Daoy (cell line): Measurements from ENCODE around the gene FNIP1. TPM values are rescaled to one million over a fixed set of nuclear protein-coding genes. Genes with fewer than 3 reads are reported as not detected.
"Not testable (repeated sequence)": the region's sequence is repeated elsewhere in the genome, so short reads cannot be mapped to it uniquely, and the experiment has no call there.

Source experiments
- DNase-seq: peaks from one replicate; pipeline ENCODE4 v3.0.0-alpha.2; 2015; ENCODE audit warnings: low read depth
- total RNA-seq: library from RNA; depleted of rRNA; stranded (reverse); fragments of >200 nt; shearing (Covaris generic); gene quantifications from 2 replicates; pipeline ENCODE4 v1.2.3, GENCODE V29; 2014

Gene FNIP1
- total RNA-seq, 1 experiment from 2014 or later: 28.9 TPM

DNA sequence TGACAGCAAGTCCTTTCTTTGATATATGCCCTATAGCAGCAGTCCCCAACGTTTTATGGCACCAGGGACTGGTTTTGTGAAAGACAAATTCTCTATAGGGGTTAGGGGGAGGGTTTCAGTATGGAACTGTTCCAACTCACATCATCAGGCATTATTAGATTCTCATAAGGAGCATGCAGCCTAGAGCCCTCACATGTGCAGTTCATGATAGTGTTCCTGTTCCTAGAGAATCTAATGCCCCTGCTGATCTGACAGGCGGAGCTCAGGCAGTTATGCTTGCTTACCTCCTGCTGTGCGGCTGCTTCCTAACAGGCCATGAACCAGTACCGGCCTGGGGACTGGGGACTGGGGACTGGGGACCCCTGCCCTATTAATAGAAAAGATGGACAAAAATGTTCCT is 159.1 kb downstream of the FNIP1 start:
- DNase-seq: no peak

DNA sequence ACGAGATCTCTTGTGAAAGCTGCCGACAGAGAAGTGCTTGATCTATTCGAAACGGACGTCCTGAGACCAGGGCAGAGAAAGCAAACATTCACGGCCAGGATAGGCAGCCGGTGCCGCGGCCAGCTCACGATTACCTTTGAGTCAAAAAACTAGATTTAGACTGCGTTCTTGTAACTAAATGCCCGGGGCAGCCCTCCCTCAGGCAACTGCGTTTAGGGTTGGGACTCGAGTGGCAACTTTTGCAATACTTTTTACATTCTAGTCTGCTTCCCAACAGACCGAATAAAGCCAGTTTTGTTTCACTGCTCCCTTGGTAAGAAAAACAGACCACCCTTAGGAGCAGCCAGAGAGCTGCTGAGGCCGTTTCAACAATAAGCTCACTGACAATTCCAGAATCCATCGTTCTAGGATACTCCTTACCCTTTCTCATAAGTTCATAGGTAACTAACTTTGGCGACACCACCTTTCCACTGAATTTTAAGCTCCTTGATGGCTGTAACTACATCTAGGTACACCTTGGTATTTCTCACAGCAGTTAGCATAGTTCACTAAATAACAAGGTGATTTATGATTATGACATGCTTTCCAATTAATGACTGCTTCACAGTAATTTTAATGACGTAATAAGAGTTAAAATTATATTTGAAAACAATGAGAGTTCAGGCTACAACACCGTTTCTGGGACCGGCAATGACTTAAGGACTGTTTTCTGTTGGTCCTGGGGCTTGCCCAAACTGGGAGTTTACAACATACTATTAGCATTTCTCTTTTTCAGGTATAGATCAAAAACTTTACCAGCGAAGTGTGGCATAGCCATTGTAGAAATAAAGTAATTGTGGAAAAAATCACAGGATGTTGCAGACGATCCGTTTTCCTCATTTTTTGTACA is 160.9 kb downstream of the FNIP1 start:
- DNase-seq: no peak

DNA sequence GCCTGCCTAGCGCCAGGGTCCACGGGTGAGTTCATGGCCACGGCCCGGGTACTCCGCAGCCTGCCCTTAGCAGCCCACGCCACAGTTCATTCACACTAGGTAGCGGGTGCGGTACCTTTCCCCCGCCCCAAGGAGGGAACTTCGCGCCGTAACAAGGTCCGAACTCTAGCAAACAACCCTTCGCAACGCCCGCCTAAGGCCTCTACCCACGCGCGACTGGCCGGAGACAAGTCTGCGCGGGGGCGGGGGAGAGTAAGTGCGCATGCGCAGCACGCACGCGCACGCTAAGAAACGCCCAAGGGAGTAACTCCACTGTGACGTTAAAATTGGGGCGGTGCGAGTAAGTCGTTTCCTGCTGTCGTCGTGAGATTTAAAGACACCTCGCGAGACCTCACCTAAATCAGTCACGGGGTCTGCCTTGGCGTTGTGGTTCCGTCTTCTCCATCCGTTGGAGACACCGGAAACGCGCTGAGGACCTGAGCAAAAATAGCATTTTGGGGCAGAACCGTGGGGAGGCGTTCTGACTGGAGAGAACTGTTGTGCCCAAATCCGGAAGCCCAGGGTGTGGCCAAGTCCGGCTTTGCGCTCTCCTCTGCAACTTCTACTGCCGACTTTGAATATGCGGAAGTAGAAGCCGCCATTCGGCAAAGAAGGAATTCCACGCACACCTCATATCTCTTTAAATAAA is 161.7 kb downstream of the FNIP1 start, which contains the start of gene RAPGEF6:
RAPGEF6 (minus strand) TSS at position 234 of the 688 bp plus-strand sequence; CDS start at position 35, 199 bp downstream.
- DNase-seq: peak; percentile 100

DNA sequence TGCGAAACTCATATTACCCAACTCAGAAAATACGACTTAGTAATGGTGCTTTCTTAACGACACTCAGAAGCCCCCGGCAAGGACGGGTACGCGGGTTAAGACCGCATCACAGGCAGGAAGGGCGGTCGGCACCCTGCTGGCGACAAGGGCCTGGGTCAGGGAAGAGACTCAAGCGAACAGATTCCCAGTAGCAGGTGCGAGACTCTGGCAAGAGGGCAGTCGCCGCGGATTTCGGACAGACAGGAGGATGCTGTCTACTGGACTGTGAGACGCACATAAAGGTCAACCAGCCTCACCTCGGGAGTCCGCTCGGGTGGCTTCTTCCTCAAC is 162.2 kb downstream of the FNIP1 start:
- DNase-seq: peak; percentile 71

DNA sequence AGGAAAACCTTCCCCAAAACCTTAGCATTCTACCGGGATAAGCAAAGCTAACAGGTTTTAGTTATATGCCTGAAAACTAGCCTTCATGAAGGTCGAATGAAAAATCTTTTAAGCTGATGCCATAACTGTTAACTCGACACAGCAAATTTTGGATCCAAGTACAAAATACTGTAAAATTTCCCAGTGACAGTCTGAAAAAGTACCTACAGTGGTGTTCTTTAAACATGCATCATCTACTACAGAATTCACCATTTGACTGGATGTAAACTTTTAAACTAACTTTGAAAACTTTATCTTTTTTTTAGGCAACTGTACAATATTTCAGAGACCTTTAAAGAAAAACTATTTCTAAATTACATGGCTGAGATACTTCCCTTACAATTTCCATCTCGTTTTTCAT is 162.6 kb downstream of the FNIP1 start:
- DNase-seq: no peak

DNA sequence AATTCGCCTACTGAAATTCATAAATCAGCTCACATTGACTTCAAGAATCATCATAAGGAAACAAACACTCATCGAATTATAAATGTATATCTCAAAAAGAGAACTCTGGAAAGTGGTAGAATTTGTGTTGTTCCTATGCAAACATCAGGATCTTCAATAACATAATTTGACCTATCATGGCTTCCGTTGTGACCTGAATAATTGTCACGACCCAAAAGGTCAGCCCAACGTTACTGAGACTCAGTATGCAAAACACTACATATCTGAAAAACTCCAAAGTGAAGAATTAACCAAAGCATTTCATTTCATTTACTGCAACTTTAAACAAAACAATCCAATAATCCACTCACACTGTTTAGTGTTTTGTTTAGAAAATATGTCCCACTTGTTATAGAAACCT is 163.0 kb downstream of the FNIP1 start:
- no peak for DNase-seq

DNA sequence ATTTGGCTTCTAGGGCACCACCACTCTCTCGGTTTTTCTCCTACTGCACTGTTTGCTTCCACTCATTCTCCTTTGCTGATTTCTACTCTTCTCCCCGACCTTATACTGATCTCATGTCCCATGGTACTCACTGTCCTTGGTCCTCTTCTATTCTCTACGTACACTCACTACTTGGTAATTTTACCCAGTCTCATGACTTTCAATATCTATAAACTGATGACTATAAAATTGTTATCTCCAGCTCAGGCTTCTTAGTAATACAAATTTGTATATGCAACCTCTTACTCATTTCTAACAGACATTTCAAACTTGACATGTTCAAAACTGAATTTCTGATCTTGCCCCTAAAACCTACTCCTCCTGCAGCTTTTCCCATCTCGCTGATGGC is 165.9 kb downstream of the FNIP1 start:
- DNase-seq: no peak

DNA sequence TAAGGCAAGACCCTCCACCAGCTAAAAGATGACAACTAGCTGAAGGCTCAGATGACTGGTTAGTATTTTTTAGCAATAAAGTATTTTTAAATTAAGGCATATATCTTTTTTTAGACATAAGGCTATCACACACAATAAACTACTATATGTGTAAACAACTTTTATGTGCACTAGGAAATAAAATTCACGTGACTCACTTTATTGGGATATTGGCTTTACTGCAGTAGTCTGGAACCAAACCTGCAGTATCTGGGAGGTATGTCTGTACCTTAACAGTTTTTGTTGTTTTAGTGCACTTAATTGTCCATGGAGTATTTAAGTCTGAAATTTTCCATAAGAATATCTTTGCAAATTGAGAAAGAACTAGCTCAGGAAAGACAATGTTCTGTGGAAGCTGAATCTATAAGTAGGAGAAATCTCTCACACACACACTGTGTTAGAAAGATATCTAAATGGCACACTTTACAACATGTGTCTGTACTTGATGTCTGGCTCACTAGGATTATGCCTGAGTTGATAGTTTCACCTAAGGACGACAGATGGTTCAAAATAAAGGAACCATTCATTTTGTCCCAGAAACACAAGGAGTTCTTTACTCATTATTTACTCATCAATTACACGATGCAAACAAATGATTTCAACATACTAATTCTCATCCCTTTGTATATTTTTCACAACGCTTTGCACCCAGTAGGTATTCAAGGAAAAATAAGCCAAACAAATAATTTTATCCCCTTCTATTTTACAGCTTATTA is 166.4 kb downstream of the FNIP1 start:
- DNase-seq: no peak

DNA sequence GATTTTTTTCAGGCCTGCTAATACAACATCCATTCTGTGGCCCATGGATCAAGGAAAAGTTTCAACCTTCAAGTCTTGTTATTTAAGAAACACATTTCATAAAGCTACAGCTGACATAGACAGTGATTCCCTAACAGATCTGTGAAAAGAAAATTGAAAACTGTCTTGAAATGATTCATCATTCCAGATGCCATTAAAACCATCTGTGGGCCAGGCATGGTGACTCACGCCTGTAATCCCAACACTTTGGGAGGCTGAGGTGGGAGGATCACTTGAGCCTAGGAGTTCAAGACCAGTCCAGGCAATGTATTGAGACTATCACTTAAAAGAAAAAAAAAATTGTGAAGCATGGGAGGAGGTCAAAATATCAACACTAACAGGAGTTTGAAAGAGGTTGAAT is 167.8 kb downstream of the FNIP1 start:
- peak; percentile 59 for DNase-seq

DNA sequence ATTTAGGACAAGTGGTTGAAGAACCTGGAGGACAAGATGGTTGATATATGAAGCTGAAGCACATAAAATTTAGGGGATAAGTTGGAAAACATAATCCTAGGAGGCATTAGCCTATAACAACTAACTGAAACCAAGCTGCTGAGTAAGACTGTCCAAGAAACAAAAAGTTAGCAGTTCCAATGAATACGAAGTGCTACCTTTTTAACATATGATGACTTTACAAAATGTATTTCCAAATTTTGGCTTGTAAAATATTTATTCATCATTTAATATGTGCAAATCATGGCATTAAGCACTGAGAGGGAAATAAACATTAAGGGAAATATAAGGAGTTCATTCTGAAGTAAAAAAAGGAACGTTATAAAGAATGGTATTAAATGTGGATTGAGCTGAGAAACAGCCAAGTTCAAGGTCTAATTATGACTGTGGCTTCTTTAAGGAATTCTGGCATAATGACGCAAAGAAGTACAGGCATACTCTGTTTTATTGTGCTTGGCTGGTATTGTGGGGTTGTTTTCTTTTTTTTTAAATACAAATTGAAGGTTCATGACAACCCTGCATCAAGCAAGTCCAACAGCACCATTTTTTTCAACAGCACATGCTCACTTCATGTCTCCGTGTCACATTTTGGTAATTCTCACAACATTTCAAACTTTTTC is 169.5 kb downstream of the FNIP1 start:
- no peak for DNase-seq

DNA sequence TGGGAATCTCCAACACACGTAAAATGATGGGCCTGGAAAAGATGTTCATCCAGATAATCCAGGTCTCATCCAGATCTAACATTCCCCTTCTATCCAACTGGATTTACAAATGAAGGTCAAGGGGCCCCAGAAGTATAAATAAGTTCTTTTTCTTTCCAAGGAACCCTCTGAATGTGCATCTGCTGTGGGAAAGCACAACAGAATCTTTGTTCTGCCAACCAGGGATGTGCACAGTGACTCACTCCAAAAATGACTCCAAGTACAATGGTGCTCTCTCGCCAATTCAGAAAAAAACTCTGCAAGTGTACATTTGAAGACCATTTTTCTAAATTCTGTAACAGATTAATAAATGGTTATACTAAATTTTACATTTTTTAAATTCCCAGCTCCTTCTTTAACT is 174.2 kb downstream of the FNIP1 start:
- DNase-seq: peak; percentile 30

DNA sequence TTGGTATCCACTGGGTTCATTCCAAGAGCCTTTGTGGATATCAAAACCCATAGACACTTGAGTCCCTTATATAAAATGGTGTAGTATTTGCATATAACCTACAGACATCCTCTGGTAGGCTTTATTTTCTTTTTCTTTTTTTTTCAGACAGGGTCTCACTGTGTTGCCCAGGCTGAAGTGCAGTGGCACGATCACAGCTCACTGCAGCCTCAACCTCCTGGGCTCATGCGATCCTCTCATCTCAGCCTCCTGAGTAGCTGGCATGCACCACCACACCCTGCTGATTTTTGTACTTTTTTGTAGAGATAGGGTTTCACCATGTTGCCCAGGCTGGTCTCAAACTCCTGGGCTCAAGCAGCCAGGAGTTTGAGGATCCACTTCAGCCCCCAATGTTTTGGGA is 175.7 kb downstream of the FNIP1 start:
- DNase-seq: not testable (repeated sequence)

DNA sequence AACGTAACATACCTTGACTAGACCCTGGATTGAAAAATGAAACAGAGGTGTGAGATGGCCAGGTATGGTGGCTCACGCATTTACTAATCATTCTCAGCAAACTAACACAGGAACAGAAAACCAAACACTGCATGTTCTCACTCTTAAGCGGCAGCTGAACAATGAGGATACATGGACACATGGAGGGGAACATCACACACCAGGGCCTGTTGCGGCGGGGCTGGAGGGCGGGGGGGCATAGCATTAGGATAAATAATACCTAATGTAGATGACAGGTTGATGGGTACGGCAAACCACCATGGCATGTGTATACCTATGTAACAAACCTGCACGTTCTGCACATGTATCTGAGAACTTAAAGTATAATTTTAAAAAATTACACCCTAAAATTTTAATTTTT is 177.7 kb downstream of the FNIP1 start:
- DNase-seq: no peak

DNA sequence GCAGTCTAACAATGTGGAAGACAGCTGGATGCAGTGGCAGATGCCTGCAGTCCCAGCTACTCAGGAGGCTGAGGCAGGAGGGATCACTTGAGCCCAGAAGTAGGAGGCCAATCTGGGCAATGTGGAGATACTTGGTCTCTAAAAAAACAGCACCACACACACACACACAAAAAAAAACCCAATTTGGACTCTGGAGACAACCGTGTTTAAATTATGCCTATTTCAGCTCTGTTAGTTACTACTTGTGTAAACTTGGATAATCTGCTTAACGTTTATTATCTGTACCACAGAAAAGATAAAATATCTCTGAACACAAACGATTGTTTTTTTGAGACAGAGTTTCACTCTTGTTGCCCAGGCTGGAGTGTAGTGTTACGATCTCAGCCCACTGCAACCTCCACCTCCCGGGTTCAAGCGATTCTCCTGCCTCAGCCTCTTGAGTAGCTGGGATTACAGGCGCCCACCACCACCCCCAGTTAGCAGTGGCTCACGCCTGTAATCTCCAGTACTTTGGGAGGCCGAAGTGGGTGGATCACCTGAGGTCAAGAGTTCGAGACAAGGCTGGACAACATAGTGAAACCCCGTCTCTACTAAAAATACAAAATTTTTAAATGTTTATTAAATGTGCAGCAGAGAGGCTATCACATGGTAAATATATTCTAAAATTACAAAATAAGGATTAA is 179.5 kb downstream of the FNIP1 start:
- DNase-seq: no peak

DNA sequence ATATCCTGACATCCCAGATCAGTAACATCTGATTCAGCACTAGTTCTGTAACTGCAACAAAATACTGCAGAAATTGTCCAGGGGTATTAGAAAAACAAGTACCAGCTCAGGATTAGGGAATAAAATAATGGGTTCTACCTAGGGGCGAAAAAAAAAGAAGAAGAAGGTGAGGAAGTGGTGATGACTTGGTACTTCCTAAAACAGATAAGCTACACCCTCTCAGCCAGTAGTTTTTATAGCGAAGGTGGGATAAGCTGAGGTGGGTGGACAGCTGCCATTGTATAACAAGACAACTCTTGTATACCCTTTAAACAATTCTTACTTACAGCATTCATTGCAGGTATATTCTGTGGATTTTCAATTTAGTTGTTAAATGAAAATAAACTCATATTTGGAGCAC is 180.9 kb downstream of the FNIP1 start:
- DNase-seq: no peak

DNA sequence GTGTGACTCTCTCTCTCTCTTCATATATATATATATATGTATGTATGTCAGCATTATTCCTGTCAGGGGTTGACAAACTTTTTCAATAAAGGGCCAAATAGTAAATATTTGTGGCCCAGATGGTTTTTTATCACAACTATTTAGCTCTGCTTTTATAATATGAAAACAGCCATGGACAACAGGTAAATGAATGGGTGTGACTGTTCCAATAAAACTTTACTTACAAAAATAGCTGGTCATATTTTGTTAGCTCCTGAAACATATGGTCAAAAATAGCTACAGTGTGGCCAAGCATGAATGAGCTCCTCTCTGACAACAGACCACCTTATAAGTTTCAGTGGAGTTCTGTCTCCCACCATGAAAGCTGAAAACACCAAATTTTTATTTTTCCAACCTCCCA is 183.4 kb downstream of the FNIP1 start:
- DNase-seq: no peak

DNA sequence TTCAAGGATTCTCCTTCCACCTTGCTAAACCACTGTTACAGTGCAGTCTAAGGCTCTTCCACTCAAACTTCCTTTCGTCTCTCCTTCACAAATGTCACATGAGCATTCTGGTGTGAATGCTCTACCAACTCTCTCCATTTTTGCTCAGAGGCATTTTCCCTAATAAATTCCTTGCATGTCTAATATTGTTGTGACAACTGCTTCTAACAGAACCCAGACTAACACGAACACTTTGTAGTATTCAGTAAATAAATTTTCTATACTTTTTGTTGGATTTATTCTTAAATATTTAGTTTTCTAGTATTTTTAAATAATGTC is 185.8 kb downstream of the FNIP1 start:
- no peak for DNase-seq

DNA sequence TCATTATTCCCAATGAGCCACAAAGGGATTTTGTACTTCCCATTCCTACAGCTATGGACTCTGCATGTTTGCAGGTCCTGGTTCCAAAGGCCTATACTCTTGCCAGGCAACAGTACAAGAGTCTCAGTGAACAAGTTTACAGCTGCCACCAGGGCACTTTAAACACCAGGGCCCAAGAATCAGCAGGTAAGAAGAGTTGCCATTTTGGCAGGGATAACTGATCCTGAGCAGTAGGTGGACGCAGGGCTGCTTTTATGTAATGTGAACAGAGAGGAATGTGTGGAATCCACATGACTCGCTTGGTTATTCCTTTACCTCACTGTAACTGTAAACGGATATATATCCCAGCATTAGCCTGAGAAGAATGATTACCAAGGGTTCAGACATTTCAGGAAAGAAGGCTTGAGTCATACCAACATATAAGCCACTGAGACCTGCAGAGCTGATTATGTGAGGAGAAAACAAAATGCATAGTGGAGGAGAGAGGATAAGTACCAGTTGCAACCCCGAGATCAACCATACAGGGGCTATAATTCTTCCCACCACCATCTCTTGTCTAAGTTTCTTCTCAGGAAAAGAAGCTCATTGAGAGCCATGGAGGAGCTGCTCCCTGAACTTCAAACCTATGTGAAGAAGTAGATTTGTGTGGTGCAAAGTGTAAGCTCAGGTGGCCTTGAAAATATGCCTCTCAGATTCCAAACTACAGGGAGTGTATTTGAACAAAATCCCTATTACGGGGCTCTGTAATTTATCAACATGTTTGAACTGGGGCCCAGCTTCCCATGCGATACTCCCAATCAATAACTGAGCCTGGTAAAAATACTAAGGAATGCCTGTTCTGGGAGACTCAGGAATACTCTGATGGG is 186.4 kb downstream of the FNIP1 start:
- peak; percentile 71 for DNase-seq

DNA sequence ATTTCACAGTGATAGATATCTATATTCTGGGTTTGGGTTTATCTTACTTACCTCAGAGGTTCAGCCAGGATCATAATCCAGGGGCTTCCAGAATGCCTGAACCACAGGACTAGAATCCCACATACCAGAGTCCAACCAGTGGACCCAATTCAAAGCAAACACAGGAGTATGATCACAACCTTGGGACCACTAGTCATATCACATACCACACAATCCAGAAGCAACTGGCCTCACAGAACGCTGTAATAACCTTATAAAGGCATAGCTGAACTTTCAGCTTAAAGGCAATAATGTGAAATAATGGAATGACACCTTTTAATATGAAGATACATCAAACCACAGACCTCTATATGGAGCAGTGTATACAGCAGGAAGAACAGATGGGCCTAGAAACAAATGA is 187.0 kb downstream of the FNIP1 start:
- no peak for DNase-seq

DNA sequence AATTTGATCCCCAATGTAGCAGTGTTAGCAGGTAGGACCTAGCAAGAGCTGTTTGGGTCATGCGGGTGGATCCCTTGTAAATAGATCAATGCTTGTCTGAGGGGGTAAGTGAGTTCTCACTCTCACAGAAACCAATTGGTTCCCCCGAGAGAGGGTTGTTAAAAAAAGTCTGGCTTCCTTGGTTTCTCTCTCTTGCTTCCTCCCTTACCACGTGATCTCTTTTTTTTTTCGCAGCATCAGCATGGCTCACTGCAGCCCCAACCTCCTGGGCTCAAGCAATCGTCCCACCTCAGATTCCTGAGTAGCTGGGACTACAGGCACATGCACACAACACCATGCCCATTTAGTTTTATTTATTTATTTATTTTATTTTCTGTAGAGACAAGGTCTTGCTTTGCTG is 188.2 kb downstream of the FNIP1 start:
- DNase-seq: no peak
